HG03457 (cell line): ENCODE results near the gene TENM4.
"Not testable (repeated sequence)": the region's sequence is repeated elsewhere in the genome, so short reads cannot be mapped to it uniquely, and the experiment has no call there.

Source experiments
- ATAC-seq: cut with Tn5 transposase; IDR thresholded peaks from one replicate; pipeline ENCODE4 v1.9.1; 2021; ENCODE audit warnings: moderate number of reproducible peaks; ENCODE audit not compliant: unreplicated experiment

TENM4 gene

GRCh38 chr11:78635814-78636506 is 804.9 kb downstream of the TENM4 start:
- no peak for ATAC-seq

GRCh38 chr11:78633516-78634310 is 807.1 kb downstream of the TENM4 start:
- ATAC-seq: no peak

GRCh38 chr11:78630561-78631303 is 810.1 kb downstream of the TENM4 start:
- ATAC-seq: no peak

- no peak for ATAC-seq
These were observed 810.7 kb downstream of the TENM4 start for GRCh38 chr11:78630155-78630554.

GRCh38 chr11:78622666-78623065 is 818.2 kb downstream of the TENM4 start:
- no peak for ATAC-seq

- ATAC-seq: no peak
These were observed 820.7 kb downstream of the TENM4 start for GRCh38 chr11:78620159-78620558.

GRCh38 chr11:78615724-78616123 is 825.1 kb downstream of the TENM4 start:
- ATAC-seq: no peak

- ATAC-seq: no peak
These were observed 827.4 kb downstream of the TENM4 start for GRCh38 chr11:78613378-78613813.

- ATAC-seq: no peak
These were observed 828.0 kb downstream of the TENM4 start for GRCh38 chr11:78612721-78613377.

GRCh38 chr11:78609321-78609720 is 831.5 kb downstream of the TENM4 start:
- not testable (repeated sequence) for ATAC-seq

GRCh38 chr11:78607696-78608095 is 833.1 kb downstream of the TENM4 start:
- ATAC-seq: no peak

GRCh38 chr11:78606667-78607066 is 834.2 kb downstream of the TENM4 start:
- no peak for ATAC-seq

GRCh38 chr11:78605296-78605695 is 835.5 kb downstream of the TENM4 start:
- no peak for ATAC-seq

- ATAC-seq: no peak
These were observed 837.0 kb downstream of the TENM4 start for GRCh38 chr11:78603792-78604191.
